Mesothelial cell of epicardium (in vitro differentiated cells): Measurements from ENCODE around the gene SIPA1L3. TPM values are rescaled to one million over a fixed set of nuclear protein-coding genes. Genes with fewer than 3 reads are reported as not detected.

Experiments
- DNase-seq, 2 experiments: peaks; one replicate each; pipeline ENCODE4 v3.0.0; 2021; ENCODE audit warnings: low spot score in 2 of 2; ENCODE audit not compliant: unreplicated experiment in 2 of 2
- H3K27ac Mint-ChIP-seq: 2 replicates; pipeline ENCODE4 v1.8.0; 2021; ENCODE audit warnings: mixed read lengths
- H3K27me3 Mint-ChIP-seq: 2 replicates; pipeline ENCODE4 v1.8.0; 2021; ENCODE audit warnings: low read depth, mixed read lengths
- H3K36me3 Mint-ChIP-seq: 2 replicates; pipeline ENCODE4 v1.8.0; 2021; ENCODE audit warnings: mixed read lengths
- H3K4me1 Mint-ChIP-seq: 2 replicates; pipeline ENCODE4 v1.8.0; 2021; ENCODE audit warnings: mixed read lengths
- H3K4me3 Mint-ChIP-seq: 2 replicates; pipeline ENCODE4 v1.8.0; 2021; ENCODE audit warnings: mild to moderate bottlenecking, moderate library complexity, mixed read lengths
- H3K9me3 Mint-ChIP-seq: 2 replicates; pipeline ENCODE4 v1.8.0; 2021; ENCODE audit warnings: mixed read lengths
- CTCF ChIP-seq: fragments of 200-600 bp; sonication (generic); IDR thresholded peaks from one replicate; pipeline ENCODE4 v1.5.0; 2021; ENCODE audit warnings: antibody characterized with exemption; ENCODE audit not compliant: unreplicated experiment
- total RNA-seq: library from RNA; stranded (reverse); gene quantifications from 3 replicates; pipeline ENCODE4 v1.2.1, GENCODE V29; 2021

SIPA1L3 gene
- total RNA-seq, 1 donor from 2014 or later: 58.2 TPM

DNA sequence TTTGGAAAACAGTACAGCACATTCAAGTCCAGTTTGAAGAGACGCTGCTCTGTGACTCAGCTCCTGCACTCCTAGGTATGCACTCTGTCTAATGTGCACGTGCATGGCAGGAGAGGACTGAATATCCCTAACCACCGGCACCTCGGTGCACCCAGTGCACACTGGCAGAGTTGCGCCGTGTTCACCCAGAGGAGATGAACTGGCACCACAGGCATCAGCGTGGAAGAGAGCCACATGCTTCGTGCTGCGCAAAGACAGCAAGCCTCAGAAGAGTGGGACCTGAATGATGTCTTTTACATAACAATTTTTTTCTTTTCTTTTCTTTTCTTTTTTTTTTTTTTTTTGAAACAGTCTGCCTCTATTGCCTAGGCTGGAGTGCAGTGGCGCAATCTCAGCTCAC is 194.7 kb downstream of the SIPA1L3 start:
- no peak for TF ChIP-seq CTCF
- DNase-seq: no peak
- no peaks in the 10 kb centered on the region for H3K27me3 Mint-ChIP-seq
- no peak overlapping the region for H3K27ac Mint-ChIP-seq
- H3K4me1 Mint-ChIP-seq: no peaks in the 10 kb centered on the region
- no peak overlapping the region for H3K4me3 Mint-ChIP-seq
- H3K9me3 Mint-ChIP-seq: peaks cover 7% of the 10 kb centered on the region
- H3K36me3 Mint-ChIP-seq: peaks cover 56% of the 10 kb centered on the region

DNA sequence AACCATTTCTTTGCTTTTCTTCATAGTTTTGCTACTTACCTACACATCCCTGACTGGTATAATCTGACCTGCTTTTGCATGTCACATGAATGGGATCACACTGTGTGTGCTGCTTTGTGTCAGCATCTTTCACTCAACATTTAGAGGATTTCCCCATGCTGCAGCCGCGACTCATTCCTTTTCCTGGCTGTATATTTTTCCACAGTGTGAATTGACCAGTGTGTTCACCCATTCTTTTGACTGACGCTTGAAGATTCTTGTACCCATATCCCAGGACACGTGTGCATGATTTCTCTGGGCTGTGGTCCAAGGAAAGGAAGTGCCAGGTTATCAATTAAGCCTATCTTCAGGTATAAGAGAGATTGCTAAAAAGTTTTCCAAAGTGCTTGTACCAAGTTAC is 198.6 kb downstream of the SIPA1L3 start:
- H3K4me1 Mint-ChIP-seq: no peaks in the 10 kb centered on the region
- H3K27me3 Mint-ChIP-seq: no peaks in the 10 kb centered on the region
- H3K9me3 Mint-ChIP-seq: no peaks in the 10 kb centered on the region
- H3K36me3 Mint-ChIP-seq: peaks cover 59% of the 10 kb centered on the region
- H3K27ac Mint-ChIP-seq: no peak overlapping the region
- no peak overlapping the region for H3K4me3 Mint-ChIP-seq
- no peak for DNase-seq
- no peak for TF ChIP-seq CTCF

DNA sequence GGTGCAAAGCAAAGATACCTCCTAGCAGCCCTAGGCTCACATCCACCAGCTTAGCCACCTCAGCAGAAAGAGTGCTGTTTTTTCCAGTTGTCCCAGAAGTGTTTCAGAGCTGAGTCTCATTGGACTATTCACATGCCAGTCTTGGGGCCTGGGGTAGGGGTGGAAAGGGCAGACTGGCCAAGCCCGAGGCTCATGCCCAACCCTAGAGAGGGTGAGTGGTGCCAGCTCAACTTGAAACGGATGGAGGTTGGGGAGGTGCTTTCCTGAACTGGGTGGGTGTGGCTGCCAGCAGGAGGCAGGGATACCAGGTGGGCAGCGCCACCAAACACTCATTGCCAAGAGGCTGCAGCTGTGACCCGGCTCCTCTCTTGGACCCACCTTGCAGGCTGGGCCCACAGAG is 200.1 kb downstream of the SIPA1L3 start:
- H3K27ac Mint-ChIP-seq: no peak overlapping the region
- no peak for DNase-seq
- no peak for TF ChIP-seq CTCF
- H3K36me3 Mint-ChIP-seq: peaks cover 54% of the 10 kb centered on the region
- no peaks in the 10 kb centered on the region for H3K9me3 Mint-ChIP-seq
- H3K27me3 Mint-ChIP-seq: no peaks in the 10 kb centered on the region
- no peak overlapping the region for H3K4me3 Mint-ChIP-seq
- H3K4me1 Mint-ChIP-seq: no peaks in the 10 kb centered on the region

DNA sequence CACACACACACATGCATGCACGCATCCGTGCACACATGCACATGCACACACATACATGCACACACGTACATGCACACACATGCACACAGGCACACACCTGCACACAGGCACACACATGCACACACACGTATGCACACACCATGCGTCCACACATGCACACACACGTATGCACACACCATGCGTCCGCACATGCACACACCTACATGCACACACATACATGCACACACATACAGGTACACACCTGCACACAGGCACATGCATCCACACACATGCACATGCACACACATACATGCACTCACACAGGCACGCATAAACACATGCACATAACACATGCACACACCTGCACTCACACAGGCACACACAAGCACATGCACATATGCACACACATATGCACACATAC is 204.9 kb downstream of the SIPA1L3 start:
- Mint-ChIP-seq H3K4me3 (no peak overlapping the region), H3K9me3 (no peaks in the 10 kb centered on the region), H3K27ac (no peak overlapping the region), H3K27me3 (no peaks in the 10 kb centered on the region), H3K4me1 (peaks cover 6% of the 10 kb centered on the region), H3K36me3 (peaks cover 45% of the 10 kb centered on the region)
- no peak for DNase-seq
- no peak for TF ChIP-seq CTCF

DNA sequence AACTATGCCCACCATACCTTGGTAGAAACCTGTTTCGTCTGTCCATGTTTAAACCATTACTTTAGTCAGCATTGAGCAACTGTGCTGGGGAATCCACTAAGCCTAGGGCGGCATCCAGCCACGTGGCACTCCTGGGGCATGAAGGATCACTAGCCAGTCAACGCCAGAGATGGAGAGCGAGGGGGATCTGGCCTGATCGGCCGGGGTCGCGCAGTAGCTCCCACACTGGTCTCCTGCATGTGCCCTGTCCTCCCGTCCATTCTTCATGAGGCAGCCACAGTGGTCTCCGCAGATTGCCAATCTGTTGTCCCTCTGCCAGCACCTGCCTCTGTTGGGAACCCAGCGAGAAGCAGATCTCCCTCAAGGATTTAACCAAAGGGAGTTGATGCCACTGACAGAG is 207.6 kb downstream of the SIPA1L3 start:
- TF ChIP-seq CTCF: no peak
- Mint-ChIP-seq H3K9me3 (peaks cover 6% of the 10 kb centered on the region), H3K27me3 (no peaks in the 10 kb centered on the region), H3K36me3 (peaks cover 42% of the 10 kb centered on the region), H3K27ac (peak overlapping the region; percentile 12), H3K4me1 (peaks cover 6% of the 10 kb centered on the region), H3K4me3 (no peak overlapping the region)
- DNase-seq: no peak

DNA sequence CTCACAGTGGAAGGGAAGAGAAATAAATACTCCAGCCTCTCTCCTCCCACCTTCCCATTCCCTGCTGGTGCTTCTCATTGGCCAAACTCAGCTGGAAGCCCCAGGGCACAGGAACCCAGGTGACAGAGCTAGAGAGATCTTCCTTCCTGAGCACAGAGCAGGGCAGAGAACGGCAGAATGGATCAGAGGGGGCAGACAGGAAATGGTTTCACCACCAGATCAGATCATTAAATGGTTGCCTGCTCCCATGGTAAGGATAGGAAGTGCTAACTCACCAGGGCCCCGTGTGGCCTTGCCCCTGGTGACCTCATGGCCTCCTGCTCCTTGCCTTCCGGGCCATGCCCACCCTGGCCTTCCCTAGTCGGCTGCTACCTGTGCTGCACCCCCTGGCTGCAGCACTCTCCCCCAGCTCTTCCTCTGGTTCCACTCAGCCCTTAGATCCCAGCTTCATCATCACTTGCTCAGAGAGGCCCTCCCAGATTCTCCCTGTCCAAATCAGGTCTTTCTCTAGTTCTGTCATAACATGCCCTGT is 208.3 kb downstream of the SIPA1L3 start:
- Mint-ChIP-seq H3K9me3 (peaks cover 11% of the 10 kb centered on the region), H3K27me3 (no peaks in the 10 kb centered on the region), H3K27ac (peak overlapping the region; percentile 56), H3K4me3 (no peak overlapping the region), H3K4me1 (peaks cover 6% of the 10 kb centered on the region), H3K36me3 (peaks cover 46% of the 10 kb centered on the region)
- TF ChIP-seq CTCF: no peak
- DNase-seq: no peak
